GM19043 (cell line): Measurements from ENCODE around the gene ERAL1.
"Not testable (repeated sequence)": the region's sequence is repeated elsewhere in the genome, so short reads cannot be mapped to it uniquely, and the experiment has no call there.

Source experiments
- ATAC-seq: cut with Tn5 transposase; IDR thresholded peaks from one replicate; pipeline ENCODE4 v1.9.1; 2021; ENCODE audit warnings: low read depth; ENCODE audit not compliant: unreplicated experiment

Gene ERAL1

DNA sequence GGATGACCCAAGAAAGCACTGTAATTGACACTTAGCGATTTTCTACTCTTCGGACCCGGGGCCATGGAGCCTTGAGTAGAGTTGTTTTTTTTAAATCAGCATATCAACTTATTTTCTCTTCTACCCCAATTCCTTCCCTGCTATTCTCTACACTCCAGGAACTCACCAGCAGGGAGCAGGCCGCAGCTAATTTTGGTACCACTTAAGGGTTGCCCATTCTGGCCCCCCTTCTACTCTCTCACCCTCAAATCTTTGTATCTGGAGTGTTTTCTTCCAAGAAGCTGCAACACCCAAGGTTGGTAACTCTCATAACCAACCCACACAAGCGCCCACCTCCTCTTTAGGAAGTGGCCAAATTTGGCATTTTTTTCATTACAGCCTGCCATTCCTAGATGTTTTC, 5.5 kb upstream of the ERAL1 start:
- ATAC-seq, result no peak

DNA sequence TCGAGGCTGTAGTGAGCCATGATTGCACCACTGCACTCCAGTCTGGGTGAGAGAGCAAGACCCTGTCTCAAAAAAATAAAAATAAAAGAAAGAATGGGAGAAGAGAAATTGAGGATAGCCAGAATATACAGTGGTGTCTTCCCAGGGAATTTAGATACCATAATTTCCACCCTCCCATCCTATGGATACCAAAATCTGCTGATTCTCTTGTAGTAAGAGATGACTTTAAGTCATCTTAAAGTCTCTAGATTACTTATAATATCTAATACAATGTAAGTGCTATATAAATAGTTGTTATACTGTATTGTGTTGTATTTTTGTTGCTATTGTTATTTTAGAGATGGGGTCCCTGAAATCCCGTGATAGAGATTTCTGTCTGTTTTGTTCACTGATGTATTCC, 1.5 kb upstream of the ERAL1 start:
- no peak for ATAC-seq

DNA sequence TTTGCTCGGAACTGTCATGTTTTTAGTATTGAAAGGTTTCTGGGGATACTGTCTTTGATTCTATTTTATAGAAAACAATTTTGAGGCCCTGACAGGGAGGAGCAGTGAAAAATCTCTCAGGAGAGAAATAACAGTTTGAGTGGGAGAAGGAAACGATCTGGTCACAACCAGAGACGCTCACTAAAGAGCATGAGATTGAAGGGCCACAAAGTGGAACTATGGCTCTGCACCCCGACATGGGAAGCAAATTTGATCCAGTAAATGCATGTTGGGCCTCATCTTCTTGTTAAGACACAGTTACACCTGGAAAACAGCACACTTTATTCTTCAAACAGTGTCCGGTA, 492 bp downstream of the ERAL1 start:
- ATAC-seq, result no peak

DNA sequence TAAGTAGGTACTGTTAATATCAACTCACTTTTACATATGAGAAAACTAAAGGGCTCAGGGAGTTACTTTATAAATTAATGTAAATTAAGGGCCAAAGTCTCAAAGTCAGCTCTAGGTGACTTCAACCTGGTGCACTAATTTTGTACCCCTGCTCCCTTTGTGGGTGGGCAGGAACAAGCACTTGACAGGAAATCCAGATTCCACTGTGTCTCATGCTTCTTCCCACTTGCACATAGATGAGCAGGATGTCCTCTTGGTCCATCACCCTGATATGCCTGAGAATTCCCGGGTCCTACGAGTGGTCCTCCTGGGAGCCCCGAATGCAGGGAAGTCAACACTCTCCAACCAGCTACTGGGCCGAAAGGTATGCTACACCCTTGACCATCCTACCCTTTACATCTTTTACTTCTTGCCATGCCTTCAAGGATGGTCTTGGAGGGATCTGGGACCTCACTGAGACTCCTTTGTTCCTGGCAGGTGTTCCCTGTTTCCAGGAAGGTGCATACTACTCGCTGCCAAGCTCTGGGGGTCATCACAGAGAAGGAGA, 1.3 kb downstream of the ERAL1 start:
- ATAC-seq, result no peak

GRCh38 chr17:28857905-28858800, 3.3 kb downstream of the ERAL1 start:
- ATAC-seq, result no peak

GRCh38 chr17:28858801-28859355, 4.1 kb downstream of the ERAL1 start:
- ATAC-seq, result no peak

DNA sequence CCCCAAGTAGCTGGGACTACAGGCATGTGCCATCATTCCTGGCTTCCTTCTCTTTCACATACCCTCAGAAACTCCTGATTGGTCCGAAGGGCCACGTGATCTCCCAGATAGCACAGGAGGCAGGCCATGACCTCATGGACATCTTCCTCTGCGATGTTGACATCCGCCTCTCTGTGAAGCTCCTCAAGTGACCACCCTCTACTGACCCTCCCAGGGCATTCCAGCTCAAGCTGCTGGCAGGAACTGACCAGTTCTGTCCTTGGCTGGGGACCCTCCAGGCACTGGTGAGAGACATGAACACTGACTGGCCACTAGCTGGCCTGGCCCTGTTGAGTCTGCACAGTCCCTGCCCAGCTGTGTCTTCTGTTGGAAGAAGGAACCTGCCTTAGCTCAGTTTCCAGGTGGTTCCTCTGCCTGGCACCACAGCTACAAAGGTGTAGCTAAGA, 5.6 kb downstream of the ERAL1 start:
- ATAC-seq, result no peak

DNA sequence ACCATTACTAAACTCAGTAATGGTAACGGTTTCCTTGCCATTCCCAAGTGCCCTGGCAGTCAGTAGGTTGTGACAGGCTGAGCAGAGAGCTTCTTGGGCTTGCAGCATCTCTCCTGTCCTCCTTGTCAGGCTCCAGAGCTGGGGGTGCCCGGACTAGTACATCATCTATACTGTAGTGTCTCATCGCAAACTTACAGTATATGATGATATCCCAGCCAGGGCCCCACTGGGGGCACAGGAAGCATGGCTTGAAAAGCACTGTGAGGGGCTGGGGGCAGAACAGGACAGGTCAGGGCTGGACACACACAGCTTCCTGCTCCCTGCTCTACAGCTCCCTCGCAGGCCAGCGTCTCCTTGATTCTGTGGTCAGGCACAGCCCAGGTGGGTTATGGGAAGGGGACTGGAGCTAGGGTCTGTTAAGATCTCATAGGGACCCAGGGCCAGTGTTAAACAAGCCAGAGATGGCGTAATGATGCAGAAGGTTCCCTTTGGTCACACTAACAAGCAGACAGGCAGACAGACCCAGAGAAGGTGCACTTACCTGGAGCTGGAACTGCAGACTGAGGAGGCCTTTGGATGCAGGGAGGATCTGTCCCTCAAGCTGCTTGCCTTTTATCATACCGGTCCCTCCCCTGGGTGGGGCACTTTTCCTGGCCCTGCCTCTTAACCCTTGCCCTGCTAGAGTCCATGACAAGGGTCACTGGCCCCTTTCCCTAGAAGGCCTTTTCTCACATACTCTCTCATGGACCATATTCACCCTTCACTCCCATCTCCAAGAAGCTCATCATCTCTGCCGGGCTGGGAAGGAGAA, 6.8 kb downstream of the ERAL1 start:
- no peak for ATAC-seq

DNA sequence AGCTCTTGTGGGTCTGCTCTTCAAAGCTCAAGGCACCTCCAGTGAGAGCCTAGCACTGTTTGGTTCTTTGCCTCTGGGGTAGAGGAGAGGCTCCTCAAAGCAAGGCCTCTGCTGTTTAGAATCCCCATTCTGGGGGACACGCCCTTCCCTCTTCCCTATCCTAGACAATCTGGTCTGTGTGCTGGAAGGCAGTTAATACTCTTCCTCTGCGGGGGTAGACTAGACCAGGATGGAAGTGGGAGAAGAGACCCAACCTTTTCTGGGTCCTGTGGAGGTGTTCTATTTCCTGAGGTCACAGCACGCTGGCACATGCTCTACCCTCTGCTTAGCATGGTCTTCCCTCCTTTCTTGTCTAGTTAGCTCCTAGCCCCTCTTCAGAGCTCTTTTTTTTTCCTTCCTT, 7.7 kb downstream of the ERAL1 start:
- no peak for ATAC-seq

- ATAC-seq, result no peak
Measured at GRCh38 chr17:28863953-28864352, 9.1 kb downstream of the ERAL1 start.

GRCh38 chr17:28864991-28865849, 10.4 kb downstream of the ERAL1 start:
- no peak for ATAC-seq

DNA sequence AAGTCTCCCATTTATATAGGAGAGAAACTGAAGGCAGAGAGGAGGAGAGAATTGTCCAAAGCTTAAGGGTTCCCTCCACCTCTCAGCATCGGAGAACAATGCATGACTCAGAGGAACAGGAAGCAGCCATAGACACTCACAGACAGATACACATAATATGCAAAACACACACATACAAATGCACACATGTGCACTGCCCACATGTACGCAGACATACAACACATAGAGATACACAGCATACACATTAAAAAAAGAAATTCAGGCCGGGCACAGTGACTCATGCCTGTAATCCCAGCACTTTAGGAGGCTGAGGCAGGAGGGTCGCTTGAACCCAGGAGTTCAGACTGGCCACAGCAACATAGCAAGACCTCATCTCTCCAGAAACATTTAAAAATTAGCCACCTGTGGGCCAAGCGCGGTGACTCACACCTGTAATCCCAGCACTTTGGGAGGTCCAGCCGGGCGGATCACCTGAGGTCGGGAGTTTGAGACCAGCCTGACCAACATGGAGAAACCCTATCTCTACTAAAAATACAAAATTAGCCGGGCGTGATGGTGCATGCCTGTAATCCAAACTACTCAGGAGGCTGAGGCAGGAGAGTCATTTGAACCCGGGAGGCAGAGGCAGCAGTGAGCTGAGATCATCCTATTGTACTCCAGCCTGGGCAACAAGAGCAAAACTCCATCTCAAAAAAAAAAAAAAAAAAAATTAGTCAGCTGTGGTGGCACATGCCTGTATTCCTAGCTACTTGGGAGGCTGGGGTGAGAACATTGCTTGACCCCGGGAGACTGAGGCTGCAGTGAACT, 11.3 kb downstream of the ERAL1 start:
- ATAC-seq, result no peak

- ATAC-seq, result no peak
Measured at GRCh38 chr17:28867276-28867675, 12.5 kb downstream of the ERAL1 start.

- ATAC-seq, result peak; percentile 94
Measured at GRCh38 chr17:28871056-28871579, 16.3 kb downstream of the ERAL1 start.

DNA sequence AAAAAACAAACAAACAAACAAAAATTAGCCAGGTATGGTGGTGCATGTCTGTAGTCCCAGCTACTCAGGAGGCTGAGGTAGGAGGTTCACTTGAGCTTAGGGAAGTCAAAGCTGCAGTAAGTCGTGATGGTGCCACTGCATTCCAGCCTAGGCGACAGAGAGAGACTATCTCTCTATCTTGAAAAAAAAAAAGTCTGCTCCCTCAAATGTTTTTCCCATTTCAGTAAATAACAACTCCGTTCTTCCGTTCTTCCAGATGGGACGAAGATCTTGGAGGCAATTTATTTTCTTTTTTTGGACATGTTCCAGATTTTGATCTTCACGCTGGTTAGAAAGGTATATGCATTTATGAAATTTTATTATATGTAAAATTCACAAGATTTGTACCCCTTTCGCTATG, 19.0 kb downstream of the ERAL1 start:
- ATAC-seq, result no peak

GRCh38 chr17:28874750-28875149, 19.9 kb downstream of the ERAL1 start:
- ATAC-seq, result no peak

DNA sequence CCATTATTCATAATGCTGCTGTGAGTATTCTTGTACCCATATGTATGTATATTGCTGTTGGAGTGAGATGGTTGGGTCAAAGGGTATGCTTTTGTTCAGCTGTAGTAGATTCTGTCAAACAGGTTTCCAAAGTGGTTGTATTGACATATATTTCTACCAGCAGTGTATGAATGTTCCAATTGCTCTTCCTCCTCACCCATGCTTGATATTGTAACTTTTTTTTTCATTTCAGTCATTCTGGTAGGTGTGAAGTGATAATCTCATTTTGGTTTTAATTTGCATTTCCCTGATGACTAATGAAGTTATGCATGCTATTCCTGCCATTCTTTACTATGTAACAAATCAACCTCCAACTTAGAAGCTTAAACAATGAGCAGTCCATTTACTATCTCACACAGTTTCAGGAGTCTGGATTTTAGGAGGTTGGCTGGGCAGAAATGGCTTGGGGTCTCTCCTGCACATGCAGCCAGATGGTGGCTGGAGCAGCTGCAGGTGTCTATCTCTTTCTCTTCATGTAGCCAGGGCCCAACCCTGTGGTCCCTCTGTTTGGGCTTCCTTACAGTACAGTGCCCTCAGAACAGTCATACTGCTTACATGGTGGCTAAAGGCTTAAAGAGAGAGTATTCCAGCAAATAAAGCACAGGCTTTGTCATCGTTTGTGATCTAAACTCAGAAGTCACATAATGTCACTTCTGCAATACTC, 21.2 kb downstream of the ERAL1 start:
- no peak for ATAC-seq

DNA sequence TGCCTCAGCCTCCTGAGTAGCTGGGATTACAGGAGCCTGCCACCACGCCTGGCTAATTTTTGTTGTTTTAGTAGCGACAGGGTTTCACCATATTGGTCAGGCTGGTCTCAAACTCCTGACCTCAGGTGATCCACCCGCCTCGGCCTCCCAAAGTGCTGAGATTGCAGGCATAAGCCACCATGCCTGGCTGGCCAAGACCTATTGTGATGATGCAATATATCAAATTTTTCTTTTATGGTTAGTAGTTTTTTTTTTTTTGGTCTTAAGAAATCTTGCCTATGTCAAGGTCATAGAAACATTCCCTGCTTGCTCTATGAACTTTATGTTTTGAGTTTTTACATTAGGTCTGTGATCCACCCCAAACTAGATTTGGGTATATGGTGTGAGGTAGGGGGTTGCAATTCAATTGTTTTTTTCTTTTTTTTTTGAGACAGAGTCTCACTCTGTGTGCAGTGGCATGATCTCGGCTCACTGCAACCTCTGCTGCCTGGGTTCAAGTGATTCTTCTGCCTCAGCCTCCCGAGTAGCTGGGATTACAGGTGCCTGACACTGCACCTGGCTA, 22.4 kb downstream of the ERAL1 start:
- not testable (repeated sequence) for ATAC-seq
